K562 (cell line): ENCODE data around the gene CECR2. TPM values are rescaled to one million over a fixed set of nuclear protein-coding genes. Genes with fewer than 3 reads are reported as not detected.

Experiments
- ATAC-seq: fragments of 200-7000 bp; cut with Tn5 transposase; 3 replicates; pipeline ENCODE4 v1.9.1; 2020; ENCODE audit warnings: moderate library complexity
- BruUV-seq: library from RNA; stranded (reverse); fragments of 400-500 nt; replicated peaks from 2 replicates; lab custom pipeline; 2021; lab: Mats Ljungman, UMichigan
- CTCF ChIA-PET: fragments of 300-600 bp; formaldehyde crosslinking; extraction: SDS; loops from one replicate; lab custom pipeline; 2021; ENCODE audit warnings: low intra/inter-chr PET ratio; lab: Yijun Ruan, JAX
- POLR2A ChIA-PET: fragments of 300-600, 350-650 bp; sonication (Branson Sonifier 250); formaldehyde crosslinking; extraction: SDS; loops from one replicate; lab custom pipeline; 2021; ENCODE audit warnings: antibody characterized with exemption, inconsistent platforms; lab: Yijun Ruan, JAX
- DNase-seq, 4 experiments: peaks; one replicate each; pipeline versions ENCODE4 v3.0.0 to v3.0.0-alpha.2; 2011 to 2018; ENCODE audit warnings: low spot score in 3 of 4, mixed read lengths in 3 of 4; ENCODE audit errors: extremely low read depth in 1 of 4
- FAIRE-seq: peaks from 2 replicates; lab custom pipeline; 2011; peaks lifted over from hg19 to GRCh38; lab: Jason Lieb, UNC
- H2AFZ ChIP-seq: 2 replicates; pipeline ENCODE4 v1.6.0; 2011; ENCODE audit warnings: low read depth, low read length, control low read depth, inconsistent platforms
- H3K27ac ChIP-seq: fragments of 200-600 bp; 3 replicates; pipeline ENCODE4 v1.8.0; 2011; ENCODE audit warnings: low read depth, mild to moderate bottlenecking, control low read depth, inconsistent platforms, low read length, moderate library complexity, mixed read lengths; ENCODE audit errors: extremely low read depth
- H3K27me3 ChIP-seq, 2 experiments: fragments of 300-600 bp in 1 of 2; 2 replicates in 1 of 2; 3 replicates in 1 of 2; pipeline versions ENCODE4 v1.6.0 to v1.8.0; 2011; ENCODE audit warnings: inconsistent platforms in 2 of 2, low read length in 2 of 2, mild to moderate bottlenecking in 1 of 2, mixed read lengths in 1 of 2, moderate library complexity in 1 of 2; ENCODE audit not compliant: control insufficient read depth in 2 of 2, insufficient read depth in 2 of 2
- H3K36me3 ChIP-seq: fragments of 300-600 bp; 3 replicates; pipeline ENCODE4 v1.8.0; 2011; ENCODE audit warnings: mild to moderate bottlenecking, low read length, inconsistent platforms; ENCODE audit not compliant: control insufficient read depth, insufficient read depth
- H3K4me1 ChIP-seq, 2 experiments: fragments of 200-600 bp in 1 of 2; replicated peaks in 1 of 2; 2 replicates in 1 of 2; 3 replicates in 1 of 2; pipeline versions ENCODE4 v1.5.1 to v1.8.0; 2011; ENCODE audit warnings: inconsistent platforms in 2 of 2, low read length in 2 of 2, mild to moderate bottlenecking in 1 of 2, mixed read lengths in 1 of 2, moderate library complexity in 1 of 2; ENCODE audit not compliant: control insufficient read depth in 2 of 2, insufficient read depth in 2 of 2
- H3K4me2 ChIP-seq: 2 replicates; pipeline ENCODE4 v1.6.1; 2011; ENCODE audit warnings: low read length, control low read depth, inconsistent platforms, mixed read lengths; ENCODE audit not compliant: insufficient read depth
- H3K4me3 ChIP-seq: fragments of 200-600 bp; sonication (generic), shearing (Covaris generic); 2 replicates; pipeline ENCODE4 v1.5.1; 2016; ENCODE audit warnings: control low read depth, inconsistent platforms
- H3K79me2 ChIP-seq: fragments of 200-600 bp; 3 replicates; pipeline ENCODE4 v1.8.0; 2011; ENCODE audit warnings: low read length, inconsistent platforms; ENCODE audit not compliant: control insufficient read depth, insufficient read depth
- H3K9ac ChIP-seq, 2 experiments: 2 replicates each; pipeline versions ENCODE4 v1.6.0 to v1.6.1; 2011; ENCODE audit warnings: low read depth in 2 of 2, low read length in 2 of 2, control low read depth in 1 of 2, inconsistent platforms in 1 of 2, mild to moderate bottlenecking in 1 of 2, mixed read lengths in 1 of 2; ENCODE audit not compliant: insufficient read depth in 1 of 2
- H3K9me1 ChIP-seq: one replicate; pipeline ENCODE4 v1.6.0; 2011; ENCODE audit warnings: inconsistent platforms, mild to moderate bottlenecking, low read length, moderate library complexity; ENCODE audit not compliant: control insufficient read depth, insufficient read depth
- H3K9me3 ChIP-seq: replicated peaks from 2 replicates; pipeline ENCODE4 v1.5.1; 2011; ENCODE audit warnings: low read depth, low read length, inconsistent platforms; ENCODE audit not compliant: control insufficient read depth, insufficient read depth
- H4K20me1 ChIP-seq: replicated peaks from 2 replicates; pipeline ENCODE4 v1.6.1; 2011; ENCODE audit warnings: low read length, inconsistent platforms, mixed read lengths; ENCODE audit not compliant: control insufficient read depth, insufficient read depth
- HDAC8 ChIP-seq: fragments of 450-650 bp; IDR thresholded peaks from 2 replicates; pipeline ENCODE4 v1.6.1; 2016; ENCODE audit warnings: mild to moderate bottlenecking, missing genetic modification characterization, moderate library complexity, missing compliant biosample characterization
- ZNF146 ChIP-seq: IDR thresholded peaks from one replicate; pipeline ENCODE4 v1.6.1; 2018; ENCODE audit warnings: missing compliant biosample characterization; ENCODE audit not compliant: unreplicated experiment
- ZNF57 ChIP-seq: fragments of 450-650 bp; formaldehyde crosslinking; IDR thresholded peaks from 2 replicates; pipeline ENCODE4 v1.4.0; 2020; ENCODE audit warnings: mild to moderate bottlenecking, moderate library complexity
- WGBS: fragments of 100-300 bp; shearing (Covaris generic); methylation state at CpG from one replicate; pipeline ENCODE4 v1.1.6; 2016; ENCODE audit warnings: low coverage, mixed read lengths; ENCODE audit not compliant: insufficient coverage; ENCODE audit errors: missing lambda C conversion rate; 5-methylcytosine and 5-hydroxymethylcytosine counted together
- in situ Hi-C: fragments of 300-500 bp; cut with MboI; formaldehyde crosslinking; loops from 4 replicates; pipeline ENCODE4 v1.15.0; 2018; ENCODE audit warnings: inconsistent platforms, mixed read lengths
- intact Hi-C: fragments of 100-400 bp; cut with micrococcal nuclease; formaldehyde crosslinking; loops from 2 replicates; pipeline ENCODE4 v1.14.2; 2022
- polyA plus RNA-seq, 8 experiments: library from polyadenylated mRNA; depleted of rRNA in 4 of 8; stranded (reverse) in 5 of 8; unstranded in 3 of 8; fragments of >200 nt; fragmentation: Nextera tagmentation in 2 of 8; fragmentation: Illumina TruSeq in 1 of 8; extraction: Ambion mirVana in 2 of 8; extraction: Trizol in 1 of 8; gene quantifications; 2 replicates each; pipeline versions ENCODE4 v1.2.1 to v1.2.3, GENCODE V29; 2011 to 2014; ENCODE audit warnings: inconsistent platforms in 1 of 8, missing spikeins in 1 of 8
- total RNA-seq, 7 experiments: library from RNA; depleted of rRNA in 6 of 7; stranded (reverse); fragments of >200 nt in 6 of 7; fragmentation: Illumina TruSeq in 2 of 7; extraction: Trizol in 2 of 7; gene quantifications; 2 replicates each; pipeline versions ENCODE4 v1.2.1 to v1.2.3, GENCODE V29; 2011 to 2021; ENCODE audit warnings: low replicate concordance in 1 of 7
- TF ChIP-seq, protein P1 (sequence below): fragments of 250-450 bp; sonication (Bioruptor Pico); IDR thresholded peaks from 2 replicates; pipeline ENCODE4 v1.4.0; 2020; ENCODE audit warnings: mild to moderate bottlenecking
- TF ChIP-seq, protein P2 (sequence below): sonication (generic); formaldehyde crosslinking; IDR thresholded peaks from 2 replicates; pipeline ENCODE4 v1.8.0; 2022; ENCODE audit warnings: mild to moderate bottlenecking, missing genetic modification reagents
- TF ChIP-seq, protein P3 (sequence below), 2 experiments: fragments of 450-650 bp; IDR thresholded peaks; 2 replicates each; pipeline ENCODE4 v1.6.1; 2018; ENCODE audit warnings: mild to moderate bottlenecking in 2 of 2, low read depth in 1 of 2; ENCODE audit not compliant: partially characterized antibody in 2 of 2

The CECR2 gene
- total and polyA plus RNA-seq, 9 of the 15 experiments (the other 6 are each of a cell fraction or from before 2014, with no cell fraction given) = 0.01 to 1.00 (median 0.27) TPM

DNA sequence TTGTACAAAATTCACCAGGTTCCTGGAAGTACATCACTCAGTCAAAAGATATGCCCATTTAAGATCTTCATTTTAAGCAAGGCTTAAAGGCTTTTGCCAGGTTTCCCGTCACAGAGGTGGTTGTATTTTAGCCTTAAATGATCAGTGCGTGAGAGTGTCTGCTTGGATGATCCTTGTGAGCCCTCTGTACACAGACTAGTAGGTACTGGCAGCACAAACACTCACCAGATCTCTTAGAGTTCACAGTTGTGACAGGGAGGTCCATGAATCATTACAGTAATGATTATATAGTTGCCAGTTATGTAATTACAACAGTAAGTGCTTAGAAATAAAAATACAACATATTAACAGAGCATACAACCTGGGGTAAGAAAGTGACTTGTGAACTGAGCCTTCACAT, 109.9 kb downstream of the CECR2 start:
- BruUV-seq = no TSS peak
- H4K20me1 ChIP-seq = no peaks in the 10 kb centered on the region; the same call in 1 of the 2 replicates
- no peak overlapping the region for H2AFZ ChIP-seq
- ATAC-seq = no peak
- peaks cover 37 to 40% of the 10 kb centered on the region in 2 experiments for H3K27me3 ChIP-seq
- WGBS = 2% methylated on average over 2 of the region's 2 CpGs
- no peaks in the 10 kb centered on the region for H3K36me3 ChIP-seq
- no peaks in the 10 kb centered on the region for H3K9me1 ChIP-seq
- no peak overlapping the region for H3K4me2 ChIP-seq
- TF ChIP-seq HDAC8 (tag) (no peak), ZNF146 (no peak), ZNF57 (CRISPR knock-in tag) (no peak)
- TF ChIP-seq, protein P1, sequence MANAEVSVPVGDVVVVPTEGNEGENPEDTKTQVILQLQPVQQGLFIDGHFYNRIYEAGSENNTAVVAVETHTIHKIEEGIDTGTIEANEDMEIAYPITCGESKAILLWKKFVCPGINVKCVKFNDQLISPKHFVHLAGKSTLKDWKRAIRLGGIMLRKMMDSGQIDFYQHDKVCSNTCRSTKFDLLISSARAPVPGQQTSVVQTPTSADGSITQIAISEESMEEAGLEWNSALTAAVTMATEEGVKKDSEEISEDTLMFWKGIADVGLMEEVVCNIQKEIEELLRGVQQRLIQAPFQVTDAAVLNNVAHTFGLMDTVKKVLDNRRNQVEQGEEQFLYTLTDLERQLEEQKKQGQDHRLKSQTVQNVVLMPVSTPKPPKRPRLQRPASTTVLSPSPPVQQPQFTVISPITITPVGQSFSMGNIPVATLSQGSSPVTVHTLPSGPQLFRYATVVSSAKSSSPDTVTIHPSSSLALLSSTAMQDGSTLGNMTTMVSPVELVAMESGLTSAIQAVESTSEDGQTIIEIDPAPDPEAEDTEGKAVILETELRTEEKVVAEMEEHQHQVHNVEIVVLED (CRISPR knock-in tag) = no peak
- TF ChIP-seq, protein P2, sequence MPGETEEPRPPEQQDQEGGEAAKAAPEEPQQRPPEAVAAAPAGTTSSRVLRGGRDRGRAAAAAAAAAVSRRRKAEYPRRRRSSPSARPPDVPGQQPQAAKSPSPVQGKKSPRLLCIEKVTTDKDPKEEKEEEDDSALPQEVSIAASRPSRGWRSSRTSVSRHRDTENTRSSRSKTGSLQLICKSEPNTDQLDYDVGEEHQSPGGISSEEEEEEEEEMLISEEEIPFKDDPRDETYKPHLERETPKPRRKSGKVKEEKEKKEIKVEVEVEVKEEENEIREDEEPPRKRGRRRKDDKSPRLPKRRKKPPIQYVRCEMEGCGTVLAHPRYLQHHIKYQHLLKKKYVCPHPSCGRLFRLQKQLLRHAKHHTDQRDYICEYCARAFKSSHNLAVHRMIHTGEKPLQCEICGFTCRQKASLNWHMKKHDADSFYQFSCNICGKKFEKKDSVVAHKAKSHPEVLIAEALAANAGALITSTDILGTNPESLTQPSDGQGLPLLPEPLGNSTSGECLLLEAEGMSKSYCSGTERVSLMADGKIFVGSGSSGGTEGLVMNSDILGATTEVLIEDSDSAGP (CRISPR knock-in tag) = no peak
- TF ChIP-seq, protein P3, sequence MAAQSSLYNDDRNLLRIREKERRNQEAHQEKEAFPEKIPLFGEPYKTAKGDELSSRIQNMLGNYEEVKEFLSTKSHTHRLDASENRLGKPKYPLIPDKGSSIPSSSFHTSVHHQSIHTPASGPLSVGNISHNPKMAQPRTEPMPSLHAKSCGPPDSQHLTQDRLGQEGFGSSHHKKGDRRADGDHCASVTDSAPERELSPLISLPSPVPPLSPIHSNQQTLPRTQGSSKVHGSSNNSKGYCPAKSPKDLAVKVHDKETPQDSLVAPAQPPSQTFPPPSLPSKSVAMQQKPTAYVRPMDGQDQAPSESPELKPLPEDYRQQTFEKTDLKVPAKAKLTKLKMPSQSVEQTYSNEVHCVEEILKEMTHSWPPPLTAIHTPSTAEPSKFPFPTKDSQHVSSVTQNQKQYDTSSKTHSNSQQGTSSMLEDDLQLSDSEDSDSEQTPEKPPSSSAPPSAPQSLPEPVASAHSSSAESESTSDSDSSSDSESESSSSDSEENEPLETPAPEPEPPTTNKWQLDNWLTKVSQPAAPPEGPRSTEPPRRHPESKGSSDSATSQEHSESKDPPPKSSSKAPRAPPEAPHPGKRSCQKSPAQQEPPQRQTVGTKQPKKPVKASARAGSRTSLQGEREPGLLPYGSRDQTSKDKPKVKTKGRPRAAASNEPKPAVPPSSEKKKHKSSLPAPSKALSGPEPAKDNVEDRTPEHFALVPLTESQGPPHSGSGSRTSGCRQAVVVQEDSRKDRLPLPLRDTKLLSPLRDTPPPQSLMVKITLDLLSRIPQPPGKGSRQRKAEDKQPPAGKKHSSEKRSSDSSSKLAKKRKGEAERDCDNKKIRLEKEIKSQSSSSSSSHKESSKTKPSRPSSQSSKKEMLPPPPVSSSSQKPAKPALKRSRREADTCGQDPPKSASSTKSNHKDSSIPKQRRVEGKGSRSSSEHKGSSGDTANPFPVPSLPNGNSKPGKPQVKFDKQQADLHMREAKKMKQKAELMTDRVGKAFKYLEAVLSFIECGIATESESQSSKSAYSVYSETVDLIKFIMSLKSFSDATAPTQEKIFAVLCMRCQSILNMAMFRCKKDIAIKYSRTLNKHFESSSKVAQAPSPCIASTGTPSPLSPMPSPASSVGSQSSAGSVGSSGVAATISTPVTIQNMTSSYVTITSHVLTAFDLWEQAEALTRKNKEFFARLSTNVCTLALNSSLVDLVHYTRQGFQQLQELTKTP (IDR thresholded peaks at IDR 0.05; ENCODE audit: low read depth in 1 of 2, partially characterized antibody in 2 of 2) = no peak
- TF ChIP-seq, all 486 proteins: peak for 0
- no peak for DNase-seq
- Histone ChIP-seq H3K9me3 (no peaks in the 10 kb centered on the region), H3K4me3 (no peak overlapping the region), H3K4me1 (no peaks in the 10 kb centered on the region), H3K27ac (no peak overlapping the region), H3K79me2 (no peaks in the 10 kb centered on the region), H3K9ac (no peak overlapping the region)
- intact Hi-C loops = no loop called here
- FAIRE-seq = no peak
- CTCF ChIA-PET = no interaction called here
- in situ Hi-C loops = no loop called here
- POLR2A ChIA-PET = interaction anchor here (0.9 kb wide), 1 partner anchor 350 kb away, joined by 3 read pairs; no protein-coding TSS in a partner anchor
